Activated naive CD8-positive, alpha-beta T cell treated with anti-CD3 and anti-CD28 coated beads, Interleukin-2, amount 50 U/mL, for 16 hours (primary cell): Measurements from ENCODE around the gene SCRT2.
"Not testable (repeated sequence)": the region's sequence is repeated elsewhere in the genome, so short reads cannot be mapped to it uniquely, and the experiment has no call there.

Experiments
- DNase-seq: peaks from one replicate; pipeline ENCODE4 v3.0.0-alpha.2; 2020; ENCODE audit warnings: low read depth, low spot score

SCRT2 gene

GRCh38 chr20:653110-653589, 22.5 kb downstream of the SCRT2 start, which contains the start of gene SRXN1:
TSS of gene SRXN1 (minus strand) at chr20:653200. CDS start at chr20:653185, 15 bp downstream.
- DNase-seq: peak; percentile 59

GRCh38 chr20:652615-653109, 22.9 kb downstream of the SCRT2 start:
- no peak for DNase-seq

- no peak for DNase-seq
Observed at GRCh38 chr20:651713-652614, 23.6 kb downstream of the SCRT2 start.

- DNase-seq: no peak
Observed at GRCh38 chr20:650954-651353, 24.6 kb downstream of the SCRT2 start.

- no peak for DNase-seq
Observed at GRCh38 chr20:650281-650680, 25.3 kb downstream of the SCRT2 start.

GRCh38 chr20:647479-648019, 28.1 kb downstream of the SCRT2 start:
- DNase-seq: no peak

GRCh38 chr20:646868-647233, 28.8 kb downstream of the SCRT2 start:
- no peak for DNase-seq

- no peak for DNase-seq
Observed at GRCh38 chr20:646107-646867, 29.3 kb downstream of the SCRT2 start.

GRCh38 chr20:645318-646106, 30.1 kb downstream of the SCRT2 start:
- DNase-seq: peak; percentile 34

- DNase-seq: no peak
Observed at GRCh38 chr20:644692-645317, 30.8 kb downstream of the SCRT2 start.

- DNase-seq: no peak
Observed at GRCh38 chr20:642398-643174, 33.0 kb downstream of the SCRT2 start.

GRCh38 chr20:642013-642397, 33.6 kb downstream of the SCRT2 start:
- DNase-seq: not testable (repeated sequence)

- no peak for DNase-seq
Observed at GRCh38 chr20:641516-641875, 34.1 kb downstream of the SCRT2 start.

GRCh38 chr20:640674-641515, 34.7 kb downstream of the SCRT2 start:
- DNase-seq: no peak

- no peak for DNase-seq
Observed at GRCh38 chr20:638579-638978, 37.0 kb downstream of the SCRT2 start.

- no peak for DNase-seq
Observed at GRCh38 chr20:637559-637958, 38.0 kb downstream of the SCRT2 start.

- DNase-seq: no peak
Observed at GRCh38 chr20:635893-636338, 39.7 kb downstream of the SCRT2 start.

- DNase-seq: no peak
Observed at GRCh38 chr20:635028-635892, 40.3 kb downstream of the SCRT2 start.
